Fibroblast of skin of scalp (primary cell): Measurements from ENCODE around the gene JMJD6.
A peak's percentile ranks its signal among the peaks of the same experiment; 100 is the strongest.
"Not testable (repeated sequence)": the region's sequence is repeated elsewhere in the genome, so short reads cannot be mapped to it uniquely, and the experiment has no call there.

Experiments
- DNase-seq: peaks from one replicate; pipeline ENCODE4 v3.0.0-alpha.2; 2013

Gene JMJD6

DNA sequence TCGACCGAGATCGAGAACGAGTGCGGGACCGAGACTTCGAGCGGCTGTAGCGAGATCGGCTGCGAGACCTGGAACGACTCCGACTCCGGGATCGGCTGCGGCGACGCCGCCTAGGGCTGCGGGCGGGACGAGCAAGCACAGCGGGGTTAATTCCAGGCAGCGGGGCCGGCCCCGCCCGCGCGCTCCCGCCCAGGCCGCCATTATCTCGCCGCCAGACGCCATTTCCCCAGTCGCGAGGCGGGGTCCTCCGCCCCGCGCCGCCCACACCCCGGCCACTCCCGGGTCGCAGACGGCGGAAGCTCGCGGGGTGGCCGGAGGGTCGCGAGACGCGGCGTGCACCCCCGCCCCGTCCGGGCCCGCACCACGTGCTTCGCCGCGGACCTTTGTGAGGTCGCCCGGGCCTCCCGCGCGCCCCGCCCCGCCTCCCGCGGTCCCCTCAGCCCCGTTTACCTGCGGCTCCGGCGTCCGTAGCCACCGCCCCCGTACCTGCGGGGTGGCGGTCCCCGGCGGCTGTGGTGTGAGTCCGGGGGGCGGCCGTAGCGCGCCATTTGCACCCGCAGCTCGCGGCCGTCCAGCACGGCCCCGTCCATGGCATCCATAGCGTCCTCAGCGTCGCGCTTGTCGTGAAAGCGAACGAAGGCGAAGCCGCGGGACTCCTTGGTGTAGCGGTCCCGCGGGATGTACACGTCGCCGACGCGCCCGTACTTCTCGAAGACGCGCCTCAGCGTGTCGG, 10.1 kb upstream of the JMJD6 start:
- DNase-seq, result peak; percentile 66

DNA sequence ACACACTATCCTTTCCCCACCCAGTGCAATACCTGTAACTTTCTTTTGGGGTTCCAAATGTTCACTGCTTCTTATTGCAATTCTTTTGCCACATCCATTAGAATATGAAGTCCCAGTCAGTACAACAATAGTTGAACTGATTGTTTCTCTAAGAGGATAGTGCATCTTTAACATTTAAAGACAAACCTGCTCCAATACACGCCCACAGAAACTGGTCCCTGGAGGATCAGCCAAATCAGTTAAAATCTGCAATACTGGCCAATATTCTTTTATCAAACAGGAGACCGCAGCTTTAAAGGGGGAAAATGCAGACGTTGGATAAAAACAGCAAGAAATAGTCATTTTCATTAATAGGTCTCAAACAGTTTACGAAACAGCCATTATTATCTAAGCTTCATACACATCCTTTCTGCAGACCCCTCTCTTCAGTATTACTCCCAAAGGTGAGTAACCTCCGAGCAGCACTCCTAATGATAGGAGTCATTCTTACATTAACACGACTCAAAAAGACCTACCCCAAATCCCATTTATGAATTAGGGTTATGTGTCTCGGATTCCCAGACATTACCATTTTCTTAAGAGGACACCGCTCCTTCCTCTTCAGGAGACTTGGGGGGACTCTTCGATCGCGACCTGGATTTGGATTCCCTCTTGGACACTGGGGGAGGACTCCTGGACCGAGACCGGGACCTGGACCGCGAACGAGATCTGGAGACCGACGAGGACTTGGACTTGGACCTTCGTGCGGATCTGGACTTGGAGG, 9.4 kb upstream of the JMJD6 start:
- no peak for DNase-seq

DNA sequence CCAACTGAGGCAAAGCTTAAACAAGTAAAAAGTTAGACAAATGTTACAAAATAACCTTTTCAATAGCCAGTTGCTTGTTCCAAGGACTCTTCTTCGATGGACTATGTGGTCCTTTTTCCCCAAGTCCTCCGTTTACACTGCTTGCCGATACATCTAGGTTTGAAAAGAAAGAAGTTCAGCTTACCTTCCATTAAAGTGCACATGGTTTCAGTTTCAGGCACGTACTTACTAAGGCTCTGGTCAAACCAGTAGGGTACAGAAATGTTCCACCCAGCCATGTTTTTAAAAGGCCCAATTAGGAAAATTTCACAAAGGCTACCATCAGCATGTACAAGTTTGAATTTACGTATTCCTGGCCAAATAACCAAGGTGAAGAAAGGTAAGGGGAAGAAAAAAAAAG, 8.6 kb upstream of the JMJD6 start:
- DNase-seq, result no peak

- DNase-seq, result no peak
These were observed 7.9 kb upstream of the JMJD6 start for GRCh38 chr17:76734080-76734840.

- DNase-seq, result no peak
These were observed 7.2 kb upstream of the JMJD6 start for GRCh38 chr17:76733618-76733957.

GRCh38 chr17:76732734-76733617, 6.6 kb upstream of the JMJD6 start:
- DNase-seq, result no peak

GRCh38 chr17:76731800-76732733, 5.7 kb upstream of the JMJD6 start:
- not testable (repeated sequence) for DNase-seq

DNA sequence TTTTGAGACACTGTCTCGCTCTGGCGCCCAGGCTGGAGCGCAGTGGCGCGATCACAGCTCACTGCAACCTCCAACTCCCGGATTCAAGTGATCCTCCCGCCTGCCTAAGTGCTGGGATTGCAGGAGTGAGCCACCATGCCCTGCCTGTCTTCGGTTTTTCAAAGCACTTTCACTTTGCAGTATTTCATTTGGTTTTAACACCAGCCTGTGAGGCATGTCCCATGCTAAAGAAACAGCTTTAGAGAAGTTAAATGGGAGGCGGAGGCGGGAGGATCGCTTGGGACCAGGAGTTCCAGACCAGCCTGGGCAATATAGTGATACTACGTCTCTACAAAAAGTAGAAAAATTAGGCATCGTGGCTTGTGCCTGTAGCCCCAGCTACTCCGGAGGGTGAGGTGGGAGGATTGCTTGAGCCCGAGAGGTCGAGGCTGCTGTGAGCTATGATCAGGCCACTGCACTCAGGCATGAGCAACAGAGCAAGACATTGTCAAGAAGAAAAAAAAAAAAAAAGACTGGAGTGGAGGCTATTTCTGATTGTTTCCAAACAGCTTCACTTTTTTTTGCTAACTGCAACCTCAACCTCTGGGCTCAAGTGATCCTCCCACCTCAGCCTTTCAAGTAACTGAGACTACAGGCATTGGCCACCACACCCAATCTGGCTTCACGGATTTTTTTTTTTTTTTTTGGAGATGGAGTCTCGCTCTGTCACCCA, 1.5 kb upstream of the JMJD6 start:
- DNase-seq, result no peak

- DNase-seq, result peak; percentile 73
These were observed 641 bp upstream of the JMJD6 start, which contains the start of gene METTL23 for GRCh38 chr17:76726776-76727718. Gene METTL23, plus strand, starts transcription at chr17:76726839. Its CDS starts 2,872 bp downstream, at chr17:76729711.

- peak; percentile 61 for DNase-seq
These were observed 701 bp downstream of the JMJD6 start for GRCh38 chr17:76725580-76726230.

GRCh38 chr17:76723812-76724211, 2.6 kb downstream of the JMJD6 start:
- DNase-seq, result no peak

GRCh38 chr17:76722977-76723376, 3.4 kb downstream of the JMJD6 start:
- not testable (repeated sequence) for DNase-seq

DNA sequence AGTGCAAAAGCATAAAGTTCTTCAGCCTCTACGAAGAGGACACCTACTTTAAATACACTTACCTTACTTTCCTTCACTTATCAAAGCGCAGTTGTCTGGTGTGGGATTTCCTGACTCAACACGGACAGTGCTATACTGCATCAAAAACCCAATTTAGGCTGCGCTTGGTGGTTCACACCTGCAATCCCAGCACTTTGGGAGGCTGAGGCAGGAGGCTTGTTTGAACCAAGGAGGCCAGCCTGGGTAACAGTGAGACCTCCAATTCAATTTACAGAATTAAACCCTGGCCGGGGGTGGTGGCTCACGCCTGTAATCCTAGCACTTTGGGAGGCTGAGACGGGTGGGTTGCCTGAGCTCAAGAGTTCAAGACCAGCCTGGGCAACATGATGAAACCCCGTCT, 4.1 kb downstream of the JMJD6 start:
- no peak for DNase-seq

DNA sequence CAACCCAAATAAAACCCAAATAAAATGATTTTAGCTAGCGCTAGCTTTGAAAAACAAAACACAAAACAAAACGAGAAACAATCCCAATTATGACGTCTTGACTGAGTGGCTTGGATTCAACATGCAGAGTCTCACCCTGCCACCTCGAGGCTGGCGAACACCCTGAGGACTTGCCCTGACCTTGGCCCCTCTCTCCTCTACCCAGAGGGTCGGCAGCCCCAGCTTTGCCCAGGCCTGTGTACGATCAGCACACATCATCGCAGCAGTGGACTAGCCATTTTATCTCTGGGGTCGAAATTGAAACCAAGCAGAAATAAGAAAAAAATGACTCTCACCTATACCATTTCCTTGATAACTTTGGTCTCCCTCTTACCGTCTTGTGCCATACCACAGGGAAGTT, 4.9 kb downstream of the JMJD6 start:
- no peak for DNase-seq

GRCh38 chr17:76720941-76721340, 5.5 kb downstream of the JMJD6 start:
- DNase-seq, result no peak

GRCh38 chr17:76720211-76720610, 6.2 kb downstream of the JMJD6 start:
- no peak for DNase-seq

GRCh38 chr17:76718516-76718915, 7.9 kb downstream of the JMJD6 start:
- no peak for DNase-seq

DNA sequence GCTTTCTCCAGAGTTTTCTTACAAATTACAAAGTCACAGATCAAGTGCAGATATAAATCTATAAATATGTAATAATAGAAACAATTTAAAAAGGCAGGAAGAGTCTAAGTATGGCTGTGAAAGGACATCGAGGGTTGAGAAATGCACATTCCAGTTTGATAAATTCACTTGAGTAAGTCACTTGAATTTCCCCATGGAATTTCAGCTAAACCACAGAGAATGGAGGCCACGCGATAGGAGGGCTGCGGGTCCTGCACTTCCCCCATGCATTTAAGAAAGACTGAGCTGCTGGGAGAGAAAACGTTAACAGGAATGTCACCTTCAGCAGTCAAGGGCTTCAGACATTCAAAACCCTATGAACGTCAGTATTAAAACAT, 9.6 kb downstream of the JMJD6 start:
- peak; percentile 95 for DNase-seq
